OCI-LY3 (cell line): ENCODE measurements around the gene SHANK3.

Source experiments
- H2AFZ ChIP-seq: fragments of 200-600, 300-600 bp; shearing (Covaris generic); 2 replicates; pipeline ENCODE4 v1.6.0; 2014; ENCODE audit warnings: antibody characterized with exemption, low read depth, low read length
- H3K27ac ChIP-seq: fragments of 200-600, 300-600 bp; sonication (generic); 2 replicates; pipeline ENCODE4 v1.5.1; 2014; ENCODE audit warnings: mild to moderate bottlenecking, low read length, moderate library complexity, mixed read lengths
- H3K27me3 ChIP-seq: fragments of 200-600, 300-600 bp; sonication (generic); 2 replicates; pipeline ENCODE4 v1.6.1; 2014; ENCODE audit warnings: low read depth, low read length, mixed read lengths
- H3K36me3 ChIP-seq: fragments of 200-600, 300-600 bp; sonication (generic); replicated peaks from 2 replicates; pipeline ENCODE3; 2014; ENCODE audit warnings: low read depth, low read length, mixed read lengths
- H3K4me1 ChIP-seq: fragments of 300-600, 200-600 bp; sonication (generic); 2 replicates; pipeline ENCODE4 v1.6.1; 2014; ENCODE audit warnings: low read length, mixed read lengths
- H3K4me2 ChIP-seq: fragments of 200-600, 300-600 bp; sonication (generic); 2 replicates; pipeline ENCODE4 v1.6.1; 2014; ENCODE audit warnings: low read length, mixed read lengths
- H3K4me3 ChIP-seq: fragments of 300-600, 200-600 bp; sonication (generic); 2 replicates; pipeline ENCODE4 v1.5.1; 2014; ENCODE audit warnings: antibody characterized with exemption, mild to moderate bottlenecking, low read length, moderate library complexity
- H3K79me2 ChIP-seq: fragments of 300-600, 200-600 bp; shearing (Covaris generic); 2 replicates; pipeline ENCODE4 v1.6.1; 2014; ENCODE audit warnings: mild to moderate bottlenecking, low read length, mixed read lengths
- H3K9ac ChIP-seq: fragments of 300-600, 200-600 bp; shearing (Covaris generic); 2 replicates; pipeline ENCODE4 v1.6.0; 2014; ENCODE audit warnings: mild to moderate bottlenecking, low read length, moderate library complexity
- H3K9me3 ChIP-seq: fragments of 200-600, 300-600 bp; shearing (Covaris generic); 2 replicates; pipeline ENCODE4 v1.6.1; 2014; ENCODE audit warnings: low read length, mixed read lengths; ENCODE audit not compliant: insufficient read depth
- H4K20me1 ChIP-seq: fragments of 200-600, 300-600 bp; sonication (generic); 2 replicates; pipeline ENCODE4 v1.6.1; 2016; ENCODE audit warnings: low read length, mixed read lengths; ENCODE audit not compliant: insufficient read depth
- EZH2phosphoT487 ChIP-seq: fragments of 200-600 bp; shearing (Covaris generic); IDR thresholded peaks from 2 replicates; pipeline ENCODE4 v1.6.1; 2018; ENCODE audit warnings: antibody characterized with exemption, mixed run types, low read depth
- TF ChIP-seq, protein P1 (sequence below): fragments of 200-600, 300-600 bp; sonication (generic); IDR thresholded peaks from 2 replicates; pipeline ENCODE4 v1.5.1; 2014; ENCODE audit warnings: antibody characterized with exemption, low read length, low read depth

Gene SHANK3

DNA sequence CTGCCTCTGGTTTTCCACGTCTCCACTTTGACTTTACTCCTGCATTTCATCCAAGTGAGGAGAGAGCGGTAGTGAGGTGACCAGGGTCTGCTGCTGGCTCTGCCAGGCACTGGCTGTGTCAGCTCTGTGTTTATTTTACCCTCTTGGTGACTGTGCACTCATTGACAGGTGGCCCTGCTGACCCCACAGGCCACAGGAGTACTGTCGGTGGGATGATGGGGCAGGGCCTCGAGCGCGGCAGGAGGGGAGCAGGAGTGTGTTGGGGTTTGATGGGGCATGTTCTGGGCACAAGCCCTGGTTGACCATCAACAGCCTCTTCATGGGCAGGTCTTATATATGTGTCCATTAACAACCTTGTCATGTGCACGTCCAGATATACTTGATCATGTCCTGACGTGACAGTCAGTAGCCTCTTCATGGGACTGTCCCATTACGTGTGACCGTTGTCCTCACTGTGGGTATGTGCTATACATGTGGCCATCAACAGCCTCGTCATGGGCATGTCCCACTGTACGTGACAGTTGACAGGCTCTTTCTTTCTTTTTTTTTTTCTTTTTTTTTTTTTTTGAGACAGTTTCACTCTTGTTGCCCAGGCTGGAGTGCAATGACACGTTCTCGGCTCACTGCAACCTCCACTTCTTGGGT lies 34.0 kb downstream of the SHANK3 start:
- no peaks in the 10 kb centered on the region for H3K4me1 ChIP-seq
- no peak overlapping the region for H3K9ac ChIP-seq
- no peak overlapping the region for H3K27ac ChIP-seq
- H3K27me3 ChIP-seq: no peaks in the 10 kb centered on the region
- H3K4me3 ChIP-seq: no peak overlapping the region
- TF ChIP-seq EZH2phosphoT487: no peak
- TF ChIP-seq, protein P1, sequence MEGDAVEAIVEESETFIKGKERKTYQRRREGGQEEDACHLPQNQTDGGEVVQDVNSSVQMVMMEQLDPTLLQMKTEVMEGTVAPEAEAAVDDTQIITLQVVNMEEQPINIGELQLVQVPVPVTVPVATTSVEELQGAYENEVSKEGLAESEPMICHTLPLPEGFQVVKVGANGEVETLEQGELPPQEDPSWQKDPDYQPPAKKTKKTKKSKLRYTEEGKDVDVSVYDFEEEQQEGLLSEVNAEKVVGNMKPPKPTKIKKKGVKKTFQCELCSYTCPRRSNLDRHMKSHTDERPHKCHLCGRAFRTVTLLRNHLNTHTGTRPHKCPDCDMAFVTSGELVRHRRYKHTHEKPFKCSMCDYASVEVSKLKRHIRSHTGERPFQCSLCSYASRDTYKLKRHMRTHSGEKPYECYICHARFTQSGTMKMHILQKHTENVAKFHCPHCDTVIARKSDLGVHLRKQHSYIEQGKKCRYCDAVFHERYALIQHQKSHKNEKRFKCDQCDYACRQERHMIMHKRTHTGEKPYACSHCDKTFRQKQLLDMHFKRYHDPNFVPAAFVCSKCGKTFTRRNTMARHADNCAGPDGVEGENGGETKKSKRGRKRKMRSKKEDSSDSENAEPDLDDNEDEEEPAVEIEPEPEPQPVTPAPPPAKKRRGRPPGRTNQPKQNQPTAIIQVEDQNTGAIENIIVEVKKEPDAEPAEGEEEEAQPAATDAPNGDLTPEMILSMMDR: no peak
- H2AFZ ChIP-seq: no peak overlapping the region
- H4K20me1 ChIP-seq: no peaks in the 10 kb centered on the region
- no peak overlapping the region for H3K4me2 ChIP-seq
- no peaks in the 10 kb centered on the region for H3K36me3 ChIP-seq
- no peaks in the 10 kb centered on the region for H3K9me3 ChIP-seq
- H3K79me2 ChIP-seq: no peaks in the 10 kb centered on the region

DNA sequence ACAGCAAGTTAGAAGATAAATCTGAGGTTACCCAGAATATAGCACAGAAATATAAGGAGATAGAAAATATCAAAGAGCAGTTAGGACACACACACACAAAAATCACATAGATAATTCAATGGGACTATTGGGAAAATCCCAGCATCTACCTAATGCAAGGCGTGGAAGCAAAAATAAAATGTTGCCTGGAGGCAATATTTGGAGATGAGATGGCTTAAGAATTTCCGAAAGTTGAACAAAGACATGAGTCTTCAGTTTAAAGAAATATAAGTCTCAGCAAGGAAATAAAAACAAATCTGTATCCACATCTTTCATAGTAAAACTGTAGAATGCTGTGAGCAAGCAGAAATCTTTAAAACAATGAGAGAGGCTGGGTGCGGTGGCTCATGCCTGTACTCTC lies 35.9 kb downstream of the SHANK3 start:
- H3K27me3 ChIP-seq: no peaks in the 10 kb centered on the region
- no peak overlapping the region for H3K9ac ChIP-seq
- no peaks in the 10 kb centered on the region for H3K36me3 ChIP-seq
- H4K20me1 ChIP-seq: no peaks in the 10 kb centered on the region
- no peak overlapping the region for H3K27ac ChIP-seq
- no peak overlapping the region for H2AFZ ChIP-seq
- no peaks in the 10 kb centered on the region for H3K9me3 ChIP-seq
- TF ChIP-seq, protein P1: no peak
- no peak for TF ChIP-seq EZH2phosphoT487
- H3K4me1 ChIP-seq: no peaks in the 10 kb centered on the region
- no peak overlapping the region for H3K4me2 ChIP-seq
- no peak overlapping the region for H3K4me3 ChIP-seq
- no peaks in the 10 kb centered on the region for H3K79me2 ChIP-seq

DNA sequence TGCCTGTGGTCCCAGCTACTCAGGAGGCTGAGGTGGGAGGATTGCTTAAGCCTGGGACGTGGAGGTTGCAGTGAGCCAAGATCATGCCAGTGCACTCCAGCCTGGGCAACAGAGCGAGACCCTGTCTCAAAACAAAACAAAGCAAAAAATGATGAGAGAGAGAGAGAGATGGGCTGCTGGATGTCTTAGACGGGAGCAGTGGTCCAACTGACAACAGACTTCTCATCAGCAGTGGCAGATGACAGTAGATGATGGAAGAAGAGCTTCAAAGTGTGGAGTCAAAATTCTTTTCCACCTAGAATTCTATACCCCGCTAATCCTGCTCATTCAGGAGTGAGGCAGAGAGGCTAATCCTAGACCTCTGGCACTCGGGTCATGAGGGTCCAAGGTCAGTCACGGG lies 36.4 kb downstream of the SHANK3 start:
- Histone ChIP-seq H3K79me2 (no peaks in the 10 kb centered on the region), H3K9me3 (no peaks in the 10 kb centered on the region), H2AFZ (no peak overlapping the region), H3K4me1 (no peaks in the 10 kb centered on the region), H3K36me3 (no peaks in the 10 kb centered on the region), H3K4me2 (no peak overlapping the region), H3K27me3 (no peaks in the 10 kb centered on the region), H3K9ac (no peak overlapping the region), H3K27ac (no peak overlapping the region), H4K20me1 (no peaks in the 10 kb centered on the region), H3K4me3 (no peak overlapping the region)
- TF ChIP-seq, protein P1: no peak
- TF ChIP-seq EZH2phosphoT487: no peak

DNA sequence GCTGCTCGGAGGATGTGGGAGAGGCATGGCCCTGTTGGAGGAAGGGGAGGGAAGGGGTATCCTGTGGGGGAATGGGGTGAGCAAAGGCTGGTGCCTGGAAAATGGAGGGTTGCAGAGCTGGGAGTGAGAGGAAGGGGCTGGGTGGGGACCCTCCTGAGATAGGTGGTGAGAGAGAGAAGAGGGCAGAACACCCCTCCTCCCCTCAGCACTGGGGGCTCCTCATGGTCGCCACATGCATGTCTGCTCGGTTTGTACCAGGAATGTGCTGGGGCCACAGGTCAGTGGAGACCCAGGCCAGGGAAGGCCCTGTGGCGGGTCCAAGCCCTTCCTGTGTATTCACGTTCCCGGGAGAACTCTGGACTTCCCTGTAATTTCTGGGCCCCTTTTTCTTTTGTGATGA lies 37.6 kb downstream of the SHANK3 start:
- Histone ChIP-seq H3K36me3 (no peaks in the 10 kb centered on the region), H2AFZ (no peak overlapping the region), H3K4me2 (no peak overlapping the region), H3K27me3 (no peaks in the 10 kb centered on the region), H3K4me3 (no peak overlapping the region), H3K27ac (no peak overlapping the region), H3K4me1 (no peaks in the 10 kb centered on the region), H3K9ac (no peak overlapping the region), H3K9me3 (no peaks in the 10 kb centered on the region), H4K20me1 (no peaks in the 10 kb centered on the region), H3K79me2 (no peaks in the 10 kb centered on the region)
- TF ChIP-seq, protein P1: no peak
- no peak for TF ChIP-seq EZH2phosphoT487
